NCI-H1092 treated with DMSO at 0.1 percent for 48 hours (cell line): ENCODE data around the gene RGS4.

Experiments
- DNase-seq: peaks from one replicate; lab custom pipeline; 2025; lab: John Stamatoyannopoulos, UW

Gene RGS4

DNA sequence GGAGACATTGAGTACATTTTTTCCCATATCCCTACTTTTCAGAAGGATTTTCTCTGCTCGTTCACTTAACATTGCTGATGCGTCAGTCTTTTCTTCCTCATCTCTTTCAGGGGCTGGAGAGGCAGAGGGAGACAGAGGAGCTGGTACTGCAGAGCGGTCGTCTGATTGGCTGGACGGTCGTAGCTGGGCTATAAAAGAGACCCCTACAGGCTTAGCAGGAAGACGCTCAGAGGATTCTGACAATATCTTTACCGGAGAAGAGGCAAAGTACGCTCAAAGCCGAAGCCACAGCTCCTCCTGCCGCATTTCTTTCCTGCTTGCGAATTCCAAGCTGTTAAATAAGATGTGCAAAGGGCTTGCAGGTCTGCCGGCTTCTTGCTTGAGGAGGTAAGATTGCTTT is at the start of gene RGS4:
RGS4 (plus strand) TSS at position 220 of the 400 bp plus-strand sequence; CDS start at position 344, 124 bp downstream.
- DNase-seq: peak; percentile 95

DNA sequence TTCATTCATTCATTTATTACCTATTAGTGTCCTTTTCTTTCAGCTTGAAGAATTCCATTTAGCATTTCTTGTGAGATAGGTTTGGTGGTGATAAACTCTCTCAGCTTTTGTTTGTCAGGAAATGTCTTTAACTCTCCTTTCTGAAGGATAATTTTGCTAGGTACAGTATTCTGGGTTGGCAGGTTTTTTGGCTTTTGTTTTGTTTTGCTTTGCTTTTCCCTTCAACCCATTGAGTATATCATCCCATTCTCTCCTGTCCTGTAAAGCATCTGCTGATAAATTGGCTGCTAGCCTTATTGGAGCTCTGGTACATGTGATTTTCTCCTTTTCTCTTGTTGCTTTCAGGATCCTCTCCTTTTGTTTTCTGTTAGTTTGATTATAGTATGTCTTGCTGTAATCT is 47.0 kb upstream of the RGS4 start:
- DNase-seq: no peak

DNA sequence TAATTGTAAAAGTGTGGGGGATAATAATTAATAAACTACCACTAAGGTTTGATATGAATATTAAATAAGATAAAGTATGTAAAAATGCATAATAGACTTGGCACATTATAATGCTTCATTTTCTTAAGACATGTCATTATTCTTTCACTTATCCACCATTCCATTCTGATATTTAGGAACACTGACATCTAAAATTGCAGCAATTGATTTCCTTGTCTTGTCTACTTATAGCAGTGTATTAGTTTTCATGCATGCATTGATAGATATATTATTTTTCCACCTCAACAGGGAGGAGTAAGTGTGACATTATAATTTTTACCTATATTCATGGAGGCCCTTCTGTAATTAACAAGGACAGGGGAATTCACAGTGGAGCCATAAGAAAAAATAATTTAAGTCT is 41.6 kb upstream of the RGS4 start:
- DNase-seq: no peak

DNA sequence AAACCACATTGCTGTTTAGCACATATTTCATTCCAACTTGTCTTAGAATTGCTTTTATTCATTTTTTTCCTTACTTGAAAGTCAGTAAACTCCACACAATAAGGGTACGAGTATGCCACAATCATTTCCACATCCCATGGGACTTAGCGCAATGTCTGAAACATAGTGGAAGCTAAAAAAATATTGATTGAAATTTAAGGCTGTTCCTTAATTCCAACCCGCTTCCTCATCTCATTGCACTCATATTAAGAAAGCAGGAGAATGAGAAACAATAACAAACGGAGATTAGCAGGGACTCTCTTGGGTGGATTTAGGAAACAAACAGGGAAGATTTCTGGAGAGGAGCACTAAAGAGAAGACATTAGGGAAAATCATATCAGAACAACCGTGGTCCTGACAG is 39.3 kb upstream of the RGS4 start:
- no peak for DNase-seq

DNA sequence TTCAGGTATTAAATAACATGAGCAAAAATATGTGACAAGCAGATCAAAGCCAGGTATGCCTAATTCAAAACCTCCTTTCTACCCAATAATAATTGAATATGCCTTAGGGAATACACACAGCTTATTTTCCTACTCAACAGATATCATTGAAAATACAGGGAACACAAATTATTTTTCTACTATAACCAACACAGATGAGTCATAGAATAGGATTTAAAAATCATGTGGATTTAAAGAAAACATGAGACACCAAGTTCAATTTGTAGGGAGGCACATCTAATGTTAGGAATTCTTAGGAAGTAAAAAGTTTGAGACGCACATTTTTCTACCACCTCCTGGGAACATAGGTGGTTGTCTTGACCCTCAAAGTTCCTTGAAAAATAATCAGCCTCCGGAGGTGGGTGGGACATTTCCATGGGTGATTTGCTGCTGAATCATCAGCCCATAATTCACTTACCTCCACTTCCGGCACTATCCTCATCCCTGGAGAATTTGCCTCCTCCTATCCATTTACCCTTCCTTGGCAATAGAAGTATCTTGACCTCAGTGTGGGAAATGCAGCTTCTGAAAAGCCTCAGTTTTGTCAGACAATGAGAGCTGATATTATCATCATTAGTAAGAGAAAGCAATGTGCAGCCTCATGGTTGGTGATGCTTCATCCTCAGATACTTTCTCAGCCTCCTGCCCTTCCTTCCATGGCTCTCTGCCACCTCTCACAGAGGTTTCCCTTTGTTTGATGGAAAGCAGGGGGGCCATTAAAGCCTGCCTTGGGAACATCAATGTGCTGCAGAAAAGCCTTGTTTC is 33.5 kb upstream of the RGS4 start:
- peak; percentile 26 for DNase-seq

DNA sequence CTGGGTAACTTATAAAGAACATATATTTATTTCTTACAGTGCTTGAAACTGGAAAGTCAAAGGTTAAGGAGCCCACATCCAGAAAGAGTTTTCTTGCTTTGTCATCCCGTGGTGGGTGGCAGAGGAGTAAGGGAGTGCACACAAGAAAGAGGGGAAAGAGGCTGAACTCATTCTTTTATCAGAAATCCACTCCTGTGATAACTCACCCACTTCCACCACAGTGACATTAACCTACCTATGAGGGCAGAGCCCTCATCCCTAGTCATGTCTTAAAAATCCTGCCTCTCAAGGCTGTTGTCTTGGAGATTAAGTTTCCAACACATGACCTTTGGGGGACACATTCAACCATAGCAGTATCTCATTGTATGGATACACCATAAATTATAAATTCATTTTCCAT is 32.5 kb upstream of the RGS4 start:
- DNase-seq: no peak

DNA sequence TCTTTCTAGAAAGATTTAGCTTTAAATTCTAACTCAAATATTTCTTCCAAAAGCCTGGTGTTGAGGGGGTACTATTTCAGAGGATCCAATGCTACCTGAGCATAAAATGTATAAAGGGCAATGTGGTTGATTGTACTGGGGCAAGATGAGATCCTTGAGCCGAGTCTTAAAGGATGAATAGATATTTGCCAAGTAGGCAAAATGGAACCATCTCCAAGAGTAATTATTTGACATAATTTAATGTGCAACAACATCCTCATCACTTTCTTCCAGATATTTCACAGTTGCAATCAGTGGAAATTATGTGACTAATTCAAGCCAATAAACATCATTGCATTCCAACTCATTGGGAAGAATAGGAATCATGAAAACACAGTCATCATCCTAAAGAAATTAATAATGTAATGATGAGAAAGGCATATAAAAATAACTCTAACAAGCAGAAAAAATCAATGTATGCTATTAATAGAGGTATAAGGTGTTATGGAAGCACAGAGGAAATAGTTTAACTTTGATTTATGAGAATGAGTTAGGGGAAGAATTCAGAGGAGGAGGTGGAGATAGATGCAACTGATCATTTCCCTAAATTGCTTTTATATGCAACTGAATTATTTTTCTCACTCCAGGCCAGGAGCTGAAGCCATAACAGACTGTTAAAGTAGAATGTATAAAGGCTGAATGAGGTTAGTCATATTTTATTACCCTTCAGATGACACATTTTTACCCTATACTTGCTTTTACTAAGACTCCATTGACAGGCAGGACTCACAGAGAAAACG is 30.0 kb upstream of the RGS4 start:
- DNase-seq: no peak

DNA sequence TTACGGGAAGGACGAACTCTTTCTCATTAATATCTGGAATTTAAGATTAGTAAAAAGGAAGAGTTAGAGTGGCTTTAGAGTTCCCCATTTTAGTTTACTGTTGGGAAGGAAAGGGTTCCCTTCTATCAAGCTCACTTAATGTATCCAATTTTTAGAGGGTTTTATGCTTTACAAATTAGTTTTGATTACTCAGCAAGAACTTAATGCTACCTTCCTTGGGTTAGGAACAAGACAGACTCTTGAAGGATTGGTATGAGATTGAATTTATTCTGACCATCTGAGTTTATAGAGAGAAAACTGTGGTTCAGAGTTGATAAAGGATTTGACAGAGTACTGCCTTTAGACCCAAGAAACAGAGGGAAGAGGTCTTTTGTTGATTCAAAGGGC is 29.5 kb upstream of the RGS4 start:
- no peak for DNase-seq

DNA sequence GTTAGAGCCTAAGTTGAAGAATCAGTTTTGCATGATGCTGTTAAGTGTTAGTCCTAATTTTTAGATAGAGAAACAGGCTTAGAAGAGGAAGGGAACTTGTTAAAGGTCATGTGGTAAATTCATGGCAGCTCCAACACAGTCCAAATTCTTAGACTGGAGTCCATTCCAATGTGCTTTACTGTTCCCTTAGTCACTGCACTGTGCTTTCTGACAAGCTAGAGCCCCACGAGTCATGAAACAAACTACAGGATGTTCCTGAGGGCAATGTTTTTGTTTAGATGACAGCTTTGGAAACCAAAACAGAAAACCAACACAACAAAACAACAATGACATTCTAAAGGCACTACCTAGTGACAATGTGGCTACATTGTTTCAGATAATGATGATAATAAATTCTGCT is 23.1 kb upstream of the RGS4 start:
- no peak for DNase-seq

DNA sequence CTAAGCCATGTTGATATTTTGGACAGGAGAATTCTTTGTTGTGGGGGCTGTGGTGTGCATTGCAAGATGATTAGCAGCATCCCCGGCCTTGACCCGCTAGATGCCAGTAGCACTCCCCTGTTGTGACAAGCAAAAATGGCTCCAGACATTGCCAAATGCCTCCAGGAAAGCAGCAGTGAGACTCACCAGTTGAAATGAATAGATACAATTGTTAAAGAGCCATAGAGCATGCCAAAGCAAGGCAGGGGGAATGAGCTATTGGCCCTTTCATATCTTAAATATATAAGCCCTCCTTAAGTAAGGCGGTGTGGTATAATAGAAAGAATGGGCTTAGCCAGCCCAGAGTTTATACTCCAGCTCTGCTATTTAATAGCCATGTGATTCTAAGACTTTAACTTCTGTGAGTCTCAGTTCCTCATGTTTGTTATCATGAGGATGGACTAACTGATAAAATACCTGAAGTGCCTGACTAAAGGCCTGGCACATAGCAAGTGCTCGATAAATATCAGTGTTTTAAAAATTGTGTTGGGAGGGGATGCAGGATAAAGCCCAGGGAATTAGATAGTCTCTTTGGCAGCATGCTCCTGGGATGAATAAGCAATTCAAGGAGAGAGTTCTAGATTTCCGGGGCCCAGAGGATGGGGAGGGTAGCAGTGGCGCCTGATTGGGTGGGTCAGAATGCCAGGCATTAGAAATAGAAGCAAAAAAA is 21.1 kb upstream of the RGS4 start:
- no peak for DNase-seq

DNA sequence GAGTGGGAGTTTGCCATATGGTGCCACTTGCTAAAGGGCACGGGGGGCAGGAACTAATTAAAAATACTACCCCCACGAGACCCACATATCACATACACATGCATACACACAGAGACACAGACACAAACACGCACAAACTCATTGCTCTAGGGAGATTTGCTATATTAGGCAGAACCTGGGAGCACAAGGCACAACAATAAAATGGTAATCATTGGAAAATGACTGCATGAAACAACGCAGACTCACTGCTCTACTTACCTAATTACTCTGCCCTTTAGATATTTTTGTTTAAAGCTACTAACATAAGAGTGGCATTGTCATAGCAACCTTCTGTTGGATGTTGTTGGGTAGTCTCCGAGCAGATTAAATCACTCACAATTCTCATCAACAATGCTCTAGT is 20.3 kb upstream of the RGS4 start:
- peak; percentile 13 for DNase-seq

DNA sequence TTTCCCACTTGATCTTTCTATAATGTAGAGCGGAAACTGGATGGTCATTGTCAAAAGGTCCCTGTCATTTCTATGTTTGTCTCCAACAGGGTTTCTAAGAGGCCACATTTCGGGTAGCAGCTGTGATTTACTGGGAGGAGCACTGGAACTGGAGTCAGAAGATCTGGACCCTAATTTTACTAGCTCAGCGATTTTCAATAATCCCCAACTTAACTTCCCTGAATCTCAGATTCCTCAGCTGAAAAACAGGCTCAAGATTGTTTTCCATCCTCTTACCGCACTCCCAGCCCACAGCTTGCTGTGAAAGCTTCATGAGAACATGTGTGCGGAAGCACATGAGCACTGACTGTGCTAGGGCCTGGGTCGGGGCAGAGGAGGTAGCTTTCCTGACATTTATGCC is 19.9 kb upstream of the RGS4 start:
- no peak for DNase-seq

DNA sequence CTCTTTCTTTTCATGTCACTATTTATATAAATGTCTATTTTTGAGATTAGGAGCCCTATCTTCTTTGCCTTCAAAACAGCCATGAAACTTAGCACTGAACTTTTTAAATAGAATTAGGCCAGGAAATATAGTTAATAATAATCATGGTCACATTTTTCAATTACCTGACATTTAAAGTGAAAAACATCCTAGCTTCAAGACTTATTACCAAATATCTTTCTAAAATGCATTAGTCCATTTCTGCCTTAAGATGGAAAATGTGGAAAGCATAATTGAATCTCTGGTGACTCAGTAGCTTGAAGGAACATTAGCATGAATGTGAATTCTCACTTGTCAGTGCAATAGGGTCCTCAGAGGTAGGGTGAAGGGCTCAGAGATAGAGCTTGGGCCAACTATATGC is 18.7 kb upstream of the RGS4 start:
- no peak for DNase-seq

DNA sequence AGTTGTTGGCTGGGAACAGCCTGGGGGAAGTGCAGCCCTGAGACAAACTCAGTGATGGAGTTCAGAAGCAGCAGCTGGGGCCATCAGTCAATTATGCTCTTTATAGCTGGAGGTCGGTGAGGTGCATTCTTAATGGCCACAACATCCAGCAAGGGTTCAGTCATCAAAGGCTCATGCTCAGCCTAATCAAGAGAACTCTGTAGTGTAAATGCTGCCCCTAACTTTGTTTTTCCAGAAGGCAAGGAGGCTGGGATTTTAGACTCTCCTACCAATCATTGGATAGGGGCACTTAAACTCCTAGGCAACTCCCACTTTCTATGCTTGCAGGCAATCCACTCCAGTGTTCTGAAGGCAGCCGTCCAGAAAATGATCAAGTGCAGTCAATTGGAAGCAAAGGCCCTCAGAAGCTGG is 15.0 kb upstream of the RGS4 start:
- peak; percentile 86 for DNase-seq

DNA sequence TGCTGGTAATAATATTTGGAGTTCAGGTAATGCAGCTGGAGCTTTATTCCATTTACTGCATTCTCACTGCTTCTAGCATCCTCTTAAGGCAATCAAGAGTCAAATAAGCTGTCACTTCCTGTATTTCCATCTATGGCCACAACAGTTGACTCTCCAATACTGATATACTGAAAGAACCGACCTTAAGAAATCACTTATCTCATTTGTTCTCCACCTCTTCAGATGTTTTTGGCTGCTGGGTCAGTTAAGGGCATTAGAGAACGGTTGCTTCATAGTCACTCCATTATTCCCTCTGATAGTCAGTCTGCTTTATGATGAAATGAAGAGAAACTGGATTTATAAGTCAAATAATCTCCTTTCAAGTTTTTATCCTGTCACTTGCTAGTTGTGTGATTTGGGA is 14.2 kb upstream of the RGS4 start:
- DNase-seq: peak; percentile 82

DNA sequence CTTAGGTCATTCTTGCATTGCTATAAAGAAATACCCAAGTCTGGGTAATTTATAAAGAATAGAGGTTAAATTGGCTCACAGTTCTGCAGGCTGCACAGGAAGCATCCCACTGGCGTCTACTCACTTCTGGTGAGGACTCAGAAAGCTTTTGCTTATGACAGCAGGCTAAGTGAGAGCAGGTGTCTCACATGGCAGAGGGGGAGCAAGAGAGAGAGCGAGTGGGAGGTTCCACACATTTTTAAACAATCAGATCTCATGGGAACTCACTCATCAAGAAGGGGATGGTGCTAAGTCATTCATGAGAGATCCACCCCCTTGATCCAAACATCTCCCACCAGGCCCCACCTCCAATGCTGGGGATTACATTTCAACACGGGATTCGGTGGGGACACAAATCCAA is 13.6 kb upstream of the RGS4 start:
- peak; percentile 95 for DNase-seq

DNA sequence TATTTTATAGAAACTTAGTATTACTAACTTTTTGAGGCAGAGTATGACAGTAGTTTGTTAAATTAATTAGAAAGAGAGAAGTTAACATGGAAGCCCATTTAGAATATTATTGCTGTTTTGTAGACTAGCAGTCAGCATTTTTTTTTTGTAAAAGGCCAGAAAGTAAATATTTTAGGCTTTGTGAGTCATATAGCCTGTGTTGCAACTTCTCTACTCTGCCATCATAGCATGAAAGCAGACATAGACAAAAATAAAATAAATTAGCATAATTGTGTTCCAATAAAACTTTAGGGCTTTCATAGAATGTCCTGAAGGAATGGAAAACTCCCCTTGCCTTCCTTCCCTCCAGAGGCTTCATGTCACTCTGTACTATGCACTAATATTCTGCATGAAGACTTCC is 12.3 kb upstream of the RGS4 start:
- peak; percentile 45 for DNase-seq

DNA sequence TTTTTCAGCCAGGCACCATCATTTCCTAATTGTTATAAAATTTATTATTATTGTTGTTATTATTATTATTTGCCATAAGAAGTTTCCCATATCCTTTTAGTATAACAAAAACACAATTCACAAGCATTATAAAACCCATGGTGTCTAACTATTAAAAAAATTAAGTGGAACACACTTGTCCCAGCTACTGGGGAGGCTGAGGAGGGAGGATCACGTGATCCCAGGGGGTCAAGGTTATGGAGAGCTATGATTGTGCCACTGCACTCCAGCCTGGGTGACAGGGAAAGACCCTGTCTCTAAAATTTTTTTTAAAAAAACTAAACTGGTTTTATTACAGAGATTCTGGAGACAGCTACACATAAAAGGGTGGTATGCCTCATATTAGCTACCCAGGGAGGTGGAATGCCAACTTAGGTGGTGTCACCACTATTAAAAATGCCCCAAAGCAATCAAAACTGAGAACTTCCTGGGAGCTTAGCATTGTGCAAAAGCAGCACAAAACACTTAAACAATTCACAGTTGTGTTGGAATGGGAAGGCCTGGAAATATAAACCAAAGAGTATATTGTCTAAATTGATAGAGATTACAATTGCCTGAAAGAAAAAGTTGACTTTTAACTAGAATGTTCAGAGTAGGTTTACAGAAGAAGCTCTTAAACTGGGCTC is 8.7 kb upstream of the RGS4 start:
- no peak for DNase-seq

DNA sequence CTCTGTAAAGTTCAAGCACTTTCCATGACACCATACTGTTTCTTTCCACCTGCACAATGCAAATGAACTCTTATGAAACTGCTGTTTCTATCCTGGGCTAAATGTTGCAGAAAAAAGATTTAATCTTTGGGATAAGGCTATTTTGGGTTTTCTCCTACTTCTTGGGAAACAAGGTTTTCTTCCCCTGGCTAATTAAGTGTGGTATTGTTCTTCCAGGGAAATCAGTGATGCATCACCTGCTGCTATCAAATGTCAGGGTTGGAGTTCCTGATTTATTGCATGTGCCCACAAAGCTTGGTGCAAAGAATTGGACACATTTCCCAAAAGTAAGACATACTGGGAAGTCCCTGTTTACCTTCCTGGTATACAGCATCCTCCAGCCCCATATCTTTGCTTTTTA is 6.0 kb upstream of the RGS4 start:
- no peak for DNase-seq

DNA sequence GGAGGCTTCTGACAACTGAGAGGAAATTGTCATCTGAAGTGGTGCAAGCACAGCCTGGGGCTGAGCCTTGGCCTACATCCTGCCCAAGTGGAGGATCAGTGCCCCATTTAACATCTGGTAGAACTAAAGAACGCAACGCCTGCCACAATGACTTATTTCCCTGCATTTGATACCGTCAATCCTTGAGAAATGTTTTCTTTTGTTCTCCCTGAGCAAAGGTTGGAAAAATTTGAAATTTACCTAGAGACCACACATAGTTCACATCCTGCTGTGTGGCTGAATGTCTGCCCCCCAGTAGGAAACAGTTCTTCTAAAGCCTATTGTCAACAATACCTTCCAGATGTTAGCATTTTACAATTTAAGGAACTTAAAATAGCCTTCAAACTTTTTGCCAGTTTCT is 5.6 kb upstream of the RGS4 start:
- no peak for DNase-seq

DNA sequence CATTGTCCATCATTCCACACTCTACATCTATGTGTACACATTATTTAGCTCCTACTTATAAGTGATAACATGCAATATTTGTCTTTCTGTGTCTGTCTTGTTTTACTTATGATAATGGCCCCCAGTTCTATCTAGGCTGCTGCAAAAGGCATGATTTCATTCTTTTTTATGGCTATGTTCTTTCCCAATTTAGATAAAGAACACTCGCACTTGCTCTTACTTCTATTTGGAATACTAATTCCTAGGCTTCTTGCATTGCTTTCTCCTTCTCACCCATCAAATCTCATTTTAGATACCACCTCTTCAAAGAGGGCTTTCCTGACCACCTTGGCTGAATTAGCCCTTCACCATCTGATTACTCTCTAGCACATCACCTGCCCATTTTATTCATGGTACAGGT is 3.0 kb upstream of the RGS4 start:
- DNase-seq: no peak

DNA sequence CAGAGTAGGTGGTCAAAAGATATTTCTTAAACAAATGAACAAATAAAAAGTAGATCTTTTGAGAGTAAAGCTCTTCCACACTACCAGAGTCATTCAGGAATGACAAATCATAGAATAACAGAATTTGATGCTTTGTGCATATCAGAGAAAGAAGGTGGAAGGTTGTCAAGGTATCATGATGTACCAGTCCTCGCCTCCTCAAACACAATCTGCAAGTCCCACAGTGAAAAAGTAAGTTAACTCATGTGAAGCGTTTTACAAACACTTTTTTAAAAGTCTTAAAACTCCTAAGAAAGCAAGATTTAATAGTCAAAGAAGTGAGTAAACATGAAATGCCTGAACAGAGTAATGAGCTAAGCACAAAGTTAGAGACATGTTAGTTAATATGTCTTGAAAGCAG is 2.5 kb upstream of the RGS4 start:
- no peak for DNase-seq
